PFSK-1 (cell line): ENCODE results near the gene GDPD5.

ENCODE experiments used
- REST ChIP-seq, 2 experiments: IDR thresholded peaks; 2 replicates each; pipeline versions ENCODE4 v1.6.1 to v1.8.0; 2011 to 2012; ENCODE audit warnings: low read depth in 2 of 2, low read length in 2 of 2, control low read depth in 1 of 2, inconsistent platforms in 1 of 2, mild to moderate bottlenecking in 1 of 2, moderate library complexity in 1 of 2; ENCODE audit not compliant: insufficient read depth in 1 of 2
- TAF1 ChIP-seq: IDR thresholded peaks from 2 replicates; pipeline ENCODE4 v1.6.1; 2012; ENCODE audit warnings: low read length, control low read depth, borderline replicate concordance; ENCODE audit not compliant: insufficient read depth

DNA sequence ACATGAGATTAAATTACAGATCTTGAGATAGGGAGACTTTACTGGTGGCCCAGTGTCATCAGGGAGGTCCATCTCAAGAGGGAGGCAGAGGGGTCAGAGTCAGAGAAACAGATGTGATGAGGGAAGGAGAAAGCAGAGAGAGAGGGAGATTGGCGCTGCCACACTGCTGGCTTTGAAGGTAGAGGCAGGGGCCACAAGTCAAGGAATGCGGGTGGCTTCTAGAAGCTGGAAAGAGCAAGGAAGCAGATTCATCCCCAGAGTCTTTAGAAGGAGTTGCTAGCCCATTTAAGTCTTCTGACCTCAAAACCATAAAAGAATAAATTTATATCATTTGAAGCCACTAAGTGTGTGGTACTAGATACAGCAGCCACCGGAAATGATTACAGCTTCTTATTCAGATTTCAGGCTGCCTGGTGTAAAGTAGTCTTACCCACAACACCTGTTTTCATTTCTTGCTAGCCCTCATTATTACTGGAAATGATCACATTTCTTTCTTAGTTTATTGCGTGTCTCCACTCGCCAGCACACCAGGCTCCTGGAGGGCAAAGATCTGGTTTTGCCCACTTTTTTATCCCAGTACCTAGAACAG is 23.7 kb upstream of the GDPD5 start:
- no peak for TF ChIP-seq REST (IDR thresholded peaks at IDR 0.05; ENCODE audit: insufficient read depth in 1 of 2, low read depth in 2 of 2, low read length in 2 of 2)
- no peak for TF ChIP-seq TAF1
